OCI-LY3 (cell line): Measurements from ENCODE around the gene ACBD7.

ENCODE experiments used
- CTCF ChIP-seq: fragments of 200-600, 300-600 bp; sonication (generic); IDR thresholded peaks from 2 replicates; pipeline ENCODE4 v1.5.1; 2014; ENCODE audit warnings: antibody characterized with exemption, low read length, low read depth
- EZH2phosphoT487 ChIP-seq: fragments of 200-600 bp; shearing (Covaris generic); IDR thresholded peaks from 2 replicates; pipeline ENCODE4 v1.6.1; 2018; ENCODE audit warnings: antibody characterized with exemption, mixed run types, low read depth

- no peak for TF ChIP-seq CTCF
- no peak for TF ChIP-seq EZH2phosphoT487
These were observed 49.1 kb upstream of the ACBD7 start for GRCh38 chr10:15137636-15138035.
